HG03378 (cell line): Measurements from ENCODE around the gene TRERF1.

ENCODE experiments used
- ATAC-seq: cut with Tn5 transposase; IDR thresholded peaks from one replicate; pipeline ENCODE4 v1.9.1; 2021; ENCODE audit warnings: mild to moderate bottlenecking, moderate library complexity; ENCODE audit not compliant: unreplicated experiment

Gene TRERF1

GRCh38 chr6:42287756-42288155 lies 164.0 kb downstream of the TRERF1 start:
- ATAC-seq, result no peak

- no peak for ATAC-seq
Observed at GRCh38 chr6:42281570-42281969, 170.2 kb downstream of the TRERF1 start.

GRCh38 chr6:42280966-42281533 lies 170.7 kb downstream of the TRERF1 start:
- ATAC-seq, result no peak

GRCh38 chr6:42279966-42280629 lies 171.6 kb downstream of the TRERF1 start:
- no peak for ATAC-seq

- no peak for ATAC-seq
Observed at GRCh38 chr6:42279144-42279781, 172.5 kb downstream of the TRERF1 start.

- ATAC-seq, result no peak
Observed at GRCh38 chr6:42278131-42278853, 173.4 kb downstream of the TRERF1 start.

- no peak for ATAC-seq
Observed at GRCh38 chr6:42276034-42276890, 175.5 kb downstream of the TRERF1 start.

- ATAC-seq, result no peak
Observed at GRCh38 chr6:42275376-42276033, 176.2 kb downstream of the TRERF1 start.

- ATAC-seq, result no peak
Observed at GRCh38 chr6:42274898-42275297, 176.8 kb downstream of the TRERF1 start.

GRCh38 chr6:42271834-42272805 lies 179.6 kb downstream of the TRERF1 start:
- no peak for ATAC-seq

- peak; percentile 28 for ATAC-seq
Observed at GRCh38 chr6:42269974-42270510, 181.7 kb downstream of the TRERF1 start.

GRCh38 chr6:42269553-42269952 lies 182.2 kb downstream of the TRERF1 start:
- ATAC-seq, result peak; percentile 89

GRCh38 chr6:42268835-42269204 lies 182.9 kb downstream of the TRERF1 start:
- no peak for ATAC-seq

GRCh38 chr6:42268016-42268834 lies 183.5 kb downstream of the TRERF1 start:
- no peak for ATAC-seq

- no peak for ATAC-seq
Observed at GRCh38 chr6:42266538-42266937, 185.2 kb downstream of the TRERF1 start.

GRCh38 chr6:42264852-42265390 lies 186.8 kb downstream of the TRERF1 start:
- ATAC-seq, result no peak

GRCh38 chr6:42264162-42264851 lies 187.4 kb downstream of the TRERF1 start:
- no peak for ATAC-seq
